Osteoblast (primary cell): ENCODE data around the gene CSMD2. TPM values are rescaled to one million over a fixed set of nuclear protein-coding genes. Genes with fewer than 3 reads are reported as not detected.

ENCODE experiments used
- DNase-seq: peaks from one replicate; pipeline ENCODE4 v3.0.0; 2011; ENCODE audit warnings: low spot score, mixed read lengths; ENCODE audit not compliant: insufficient read length; ENCODE audit errors: missing footprints
- H2AFZ ChIP-seq: 2 replicates; pipeline ENCODE4 v1.6.0; 2011; ENCODE audit warnings: mild to moderate bottlenecking, low read length
- H3K27ac ChIP-seq: 2 replicates; pipeline ENCODE4 v1.5.1; 2011; ENCODE audit warnings: mild to moderate bottlenecking, low read depth, low read length, moderate library complexity
- H3K27me3 ChIP-seq: 2 replicates; pipeline ENCODE4 v1.6.0; 2012; ENCODE audit warnings: mild to moderate bottlenecking, control low read depth, inconsistent platforms, low read length, moderate library complexity; ENCODE audit not compliant: insufficient read depth
- H3K36me3 ChIP-seq: 2 replicates; pipeline ENCODE4 v1.5.1; 2011; ENCODE audit warnings: mild to moderate bottlenecking, low read length, control low read depth, moderate library complexity; ENCODE audit not compliant: insufficient read depth
- H3K4me1 ChIP-seq: 2 replicates; pipeline ENCODE4 v1.5.1; 2011; ENCODE audit warnings: mild to moderate bottlenecking, low read length, control low read depth, moderate library complexity; ENCODE audit not compliant: insufficient read depth
- H3K4me2 ChIP-seq: 2 replicates; pipeline ENCODE4 v1.6.0; 2011; ENCODE audit warnings: mild to moderate bottlenecking, low read length; ENCODE audit not compliant: insufficient read depth
- H3K4me3 ChIP-seq: fragments of 200-600 bp; sonication (generic); 3 replicates; pipeline ENCODE4 v1.5.1; 2012; ENCODE audit warnings: mild to moderate bottlenecking, low read length, inconsistent platforms; ENCODE audit not compliant: insufficient read depth
- H3K79me2 ChIP-seq: 2 replicates; pipeline ENCODE4 v1.6.0; 2012; ENCODE audit warnings: mild to moderate bottlenecking, low read length, control low read depth, inconsistent platforms; ENCODE audit not compliant: insufficient read depth
- H3K9me3 ChIP-seq: 2 replicates; pipeline ENCODE4 v1.5.1; 2011; ENCODE audit warnings: low read depth, low read length, control low read depth
- H4K20me1 ChIP-seq: 2 replicates; pipeline ENCODE4 v1.6.0; 2012; ENCODE audit warnings: mild to moderate bottlenecking, low read length, control low read depth; ENCODE audit not compliant: insufficient read depth
- total RNA-seq: library from RNA; depleted of rRNA; stranded (reverse); fragments of >200 nt; gene quantifications from 2 replicates; pipeline ENCODE4 v1.2.3, GENCODE V29; 2012
- TF ChIP-seq, protein P1 (sequence below): IDR thresholded peaks from 2 replicates; pipeline ENCODE4 v1.5.1; 2011; ENCODE audit warnings: mild to moderate bottlenecking, low read depth, low read length, moderate library complexity; ENCODE audit errors: extremely low read depth

Gene CSMD2
- total RNA-seq, 1 donor, result 0.36 TPM

DNA sequence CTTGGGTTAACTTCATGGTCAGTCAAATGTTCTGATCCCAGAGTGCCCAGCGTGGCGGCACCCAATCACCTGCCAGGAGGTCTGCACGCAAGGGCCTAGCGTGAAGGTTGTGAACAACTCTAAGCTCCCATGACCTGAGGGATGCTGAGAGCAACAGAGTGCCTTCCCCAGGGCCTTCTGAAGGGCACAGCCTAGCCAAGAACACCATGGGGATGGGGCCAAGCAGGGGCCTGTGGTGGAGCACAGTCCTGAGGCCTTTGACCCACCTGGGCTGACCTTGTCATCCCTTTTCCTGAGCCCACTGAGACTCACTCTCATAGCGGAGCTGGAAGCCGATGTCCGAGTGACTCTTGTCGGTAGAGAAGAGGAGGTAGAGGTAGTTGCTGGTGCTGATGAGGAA is 440.0 kb downstream of the CSMD2 start:
- no peaks in the 10 kb centered on the region for H3K27me3 ChIP-seq
- TF ChIP-seq, protein P1, sequence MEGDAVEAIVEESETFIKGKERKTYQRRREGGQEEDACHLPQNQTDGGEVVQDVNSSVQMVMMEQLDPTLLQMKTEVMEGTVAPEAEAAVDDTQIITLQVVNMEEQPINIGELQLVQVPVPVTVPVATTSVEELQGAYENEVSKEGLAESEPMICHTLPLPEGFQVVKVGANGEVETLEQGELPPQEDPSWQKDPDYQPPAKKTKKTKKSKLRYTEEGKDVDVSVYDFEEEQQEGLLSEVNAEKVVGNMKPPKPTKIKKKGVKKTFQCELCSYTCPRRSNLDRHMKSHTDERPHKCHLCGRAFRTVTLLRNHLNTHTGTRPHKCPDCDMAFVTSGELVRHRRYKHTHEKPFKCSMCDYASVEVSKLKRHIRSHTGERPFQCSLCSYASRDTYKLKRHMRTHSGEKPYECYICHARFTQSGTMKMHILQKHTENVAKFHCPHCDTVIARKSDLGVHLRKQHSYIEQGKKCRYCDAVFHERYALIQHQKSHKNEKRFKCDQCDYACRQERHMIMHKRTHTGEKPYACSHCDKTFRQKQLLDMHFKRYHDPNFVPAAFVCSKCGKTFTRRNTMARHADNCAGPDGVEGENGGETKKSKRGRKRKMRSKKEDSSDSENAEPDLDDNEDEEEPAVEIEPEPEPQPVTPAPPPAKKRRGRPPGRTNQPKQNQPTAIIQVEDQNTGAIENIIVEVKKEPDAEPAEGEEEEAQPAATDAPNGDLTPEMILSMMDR, result no peak
- no peak overlapping the region for H3K4me2 ChIP-seq
- no peaks in the 10 kb centered on the region for H3K4me1 ChIP-seq
- no peak for DNase-seq
- no peak overlapping the region for H3K4me3 ChIP-seq
- H3K9me3 ChIP-seq, result no peaks in the 10 kb centered on the region
- no peak overlapping the region for H2AFZ ChIP-seq
- H4K20me1 ChIP-seq, result no peaks in the 10 kb centered on the region
- no peak overlapping the region for H3K27ac ChIP-seq
- no peaks in the 10 kb centered on the region for H3K79me2 ChIP-seq
- H3K36me3 ChIP-seq, result no peaks in the 10 kb centered on the region

DNA sequence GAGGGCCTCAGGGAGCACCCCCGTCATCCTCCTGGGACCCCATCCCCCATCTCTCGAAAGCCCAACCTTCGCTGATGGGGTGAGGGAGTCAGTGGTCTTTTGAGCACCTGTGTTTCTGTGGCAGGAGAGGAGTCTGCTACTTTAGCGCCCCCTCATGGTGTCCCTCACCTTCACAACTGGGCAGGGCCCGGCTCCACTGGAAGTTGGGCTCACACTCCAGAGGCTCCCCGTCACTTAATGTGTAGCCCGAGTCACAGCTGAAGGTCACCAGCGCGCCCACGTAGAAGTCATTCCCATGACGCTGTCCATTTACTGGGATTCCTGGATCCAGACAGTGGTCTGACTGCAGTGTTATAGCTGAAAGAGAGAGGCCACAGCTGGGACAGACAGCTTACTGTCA is 440.7 kb downstream of the CSMD2 start:
- Histone ChIP-seq H3K9me3 (no peaks in the 10 kb centered on the region), H3K36me3 (no peaks in the 10 kb centered on the region), H3K27me3 (no peaks in the 10 kb centered on the region), H3K27ac (no peak overlapping the region), H4K20me1 (no peaks in the 10 kb centered on the region), H3K79me2 (no peaks in the 10 kb centered on the region), H3K4me2 (no peak overlapping the region), H3K4me3 (no peak overlapping the region), H2AFZ (no peak overlapping the region), H3K4me1 (no peaks in the 10 kb centered on the region)
- TF ChIP-seq, protein P1, result no peak
- DNase-seq, result no peak

DNA sequence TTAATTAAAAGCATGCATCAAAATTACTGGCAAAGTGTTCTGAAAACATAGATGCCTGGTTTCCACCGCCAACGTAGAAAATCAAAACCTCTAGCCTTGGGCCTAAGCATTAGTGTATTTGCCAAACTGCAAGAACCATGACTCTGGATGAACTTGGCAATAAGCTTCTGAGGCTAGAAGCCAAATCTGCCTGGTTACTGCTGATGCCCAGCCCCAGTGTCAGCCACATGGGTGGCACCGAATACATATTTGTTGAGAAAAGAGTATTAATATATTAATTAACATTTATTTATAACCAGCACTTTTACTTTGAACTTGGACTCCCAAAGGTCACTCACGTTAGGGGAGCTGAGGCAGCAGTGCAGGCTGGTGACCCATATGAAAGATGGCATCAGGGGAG is 441.8 kb downstream of the CSMD2 start:
- Histone ChIP-seq H3K79me2 (no peaks in the 10 kb centered on the region), H3K9me3 (no peaks in the 10 kb centered on the region), H4K20me1 (no peaks in the 10 kb centered on the region), H3K4me2 (no peak overlapping the region), H3K27me3 (no peaks in the 10 kb centered on the region), H3K4me1 (no peaks in the 10 kb centered on the region), H3K36me3 (no peaks in the 10 kb centered on the region), H2AFZ (no peak overlapping the region), H3K4me3 (no peak overlapping the region), H3K27ac (no peak overlapping the region)
- TF ChIP-seq, protein P1, result no peak
- no peak for DNase-seq

DNA sequence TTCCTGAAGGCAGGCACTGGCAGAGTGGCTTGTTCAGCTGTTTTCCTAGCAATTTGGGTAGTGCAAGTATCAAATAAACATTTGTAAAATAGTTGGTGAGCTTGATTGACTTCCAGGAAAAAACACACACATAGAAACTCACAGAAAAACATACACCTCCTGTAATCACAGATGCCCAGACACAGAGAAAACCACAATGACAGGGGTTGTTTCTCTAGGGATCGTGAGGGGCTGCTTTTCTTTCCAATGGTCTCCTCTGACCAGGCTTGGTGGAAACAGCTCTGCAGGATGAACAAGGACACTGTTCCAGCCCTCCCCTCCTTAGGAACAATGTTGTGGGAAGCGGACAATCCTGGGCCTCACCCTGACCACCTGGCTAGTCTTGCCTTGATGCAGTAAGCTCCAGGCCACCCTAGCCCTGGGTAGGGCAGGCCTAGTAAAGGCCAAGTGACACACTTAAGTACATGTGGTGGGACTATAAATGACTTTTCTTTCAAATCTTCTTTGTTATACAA is 443.7 kb downstream of the CSMD2 start:
- no peaks in the 10 kb centered on the region for H3K27me3 ChIP-seq
- no peaks in the 10 kb centered on the region for H3K4me1 ChIP-seq
- no peak overlapping the region for H3K4me2 ChIP-seq
- H3K9me3 ChIP-seq, result no peaks in the 10 kb centered on the region
- no peaks in the 10 kb centered on the region for H3K79me2 ChIP-seq
- no peak for DNase-seq
- H3K36me3 ChIP-seq, result no peaks in the 10 kb centered on the region
- TF ChIP-seq, protein P1, result no peak
- no peak overlapping the region for H3K27ac ChIP-seq
- H4K20me1 ChIP-seq, result no peaks in the 10 kb centered on the region
- H2AFZ ChIP-seq, result no peak overlapping the region
- no peak overlapping the region for H3K4me3 ChIP-seq
